Loucy (cell line): ENCODE data around the gene SRRM4.

ENCODE experiments used
- EZH2phosphoT487 ChIP-seq: fragments of 200-600 bp; IDR thresholded peaks from 2 replicates; pipeline ENCODE4 v1.6.1; 2018; ENCODE audit warnings: antibody characterized with exemption, mild to moderate bottlenecking, moderate library complexity, borderline replicate concordance
- TF ChIP-seq, protein P1 (sequence below): fragments of 200-600 bp; sonication (generic); conservative IDR thresholded peaks from 2 replicates; pipeline ENCODE4 v1.5.1; 2014; ENCODE audit warnings: mild to moderate bottlenecking, antibody characterized with exemption, low read length

DNA sequence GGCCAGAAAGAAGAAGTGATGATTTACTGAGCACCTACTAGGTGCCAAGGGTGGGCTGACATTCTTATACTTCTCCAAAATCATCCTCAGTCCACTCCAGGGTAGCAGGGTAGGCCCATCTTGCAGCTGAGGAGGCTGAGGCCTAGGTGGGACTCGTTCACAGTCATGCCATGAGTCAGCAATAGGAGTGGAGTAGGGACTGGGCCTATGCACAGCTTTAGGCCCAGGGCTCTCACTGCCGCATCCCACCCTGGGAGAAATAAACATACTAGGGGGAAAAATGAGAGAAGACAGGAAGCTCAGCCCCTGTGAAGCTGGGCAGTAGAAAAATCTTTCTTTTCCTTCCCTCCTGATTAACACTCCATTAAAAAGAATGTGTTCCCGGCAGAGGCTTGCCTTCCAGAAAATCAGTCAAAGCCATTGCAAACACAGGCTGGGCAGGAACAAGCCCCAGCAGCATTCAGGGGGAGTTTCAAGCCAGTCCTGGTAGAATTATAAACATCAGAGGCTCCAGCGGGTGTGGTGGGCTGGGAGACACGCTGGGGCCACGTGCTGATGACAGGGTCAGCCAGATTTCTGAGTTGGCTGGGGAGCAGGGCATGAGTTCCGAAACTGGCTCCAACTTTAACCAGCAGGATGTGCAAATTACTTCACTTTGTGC, 199.2 kb downstream of the SRRM4 start:
- no peak for TF ChIP-seq EZH2phosphoT487
- TF ChIP-seq, protein P1, sequence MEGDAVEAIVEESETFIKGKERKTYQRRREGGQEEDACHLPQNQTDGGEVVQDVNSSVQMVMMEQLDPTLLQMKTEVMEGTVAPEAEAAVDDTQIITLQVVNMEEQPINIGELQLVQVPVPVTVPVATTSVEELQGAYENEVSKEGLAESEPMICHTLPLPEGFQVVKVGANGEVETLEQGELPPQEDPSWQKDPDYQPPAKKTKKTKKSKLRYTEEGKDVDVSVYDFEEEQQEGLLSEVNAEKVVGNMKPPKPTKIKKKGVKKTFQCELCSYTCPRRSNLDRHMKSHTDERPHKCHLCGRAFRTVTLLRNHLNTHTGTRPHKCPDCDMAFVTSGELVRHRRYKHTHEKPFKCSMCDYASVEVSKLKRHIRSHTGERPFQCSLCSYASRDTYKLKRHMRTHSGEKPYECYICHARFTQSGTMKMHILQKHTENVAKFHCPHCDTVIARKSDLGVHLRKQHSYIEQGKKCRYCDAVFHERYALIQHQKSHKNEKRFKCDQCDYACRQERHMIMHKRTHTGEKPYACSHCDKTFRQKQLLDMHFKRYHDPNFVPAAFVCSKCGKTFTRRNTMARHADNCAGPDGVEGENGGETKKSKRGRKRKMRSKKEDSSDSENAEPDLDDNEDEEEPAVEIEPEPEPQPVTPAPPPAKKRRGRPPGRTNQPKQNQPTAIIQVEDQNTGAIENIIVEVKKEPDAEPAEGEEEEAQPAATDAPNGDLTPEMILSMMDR: no peak
